ENCODE measurements around the gene PPP1R1A. TPM values are rescaled to one million over a fixed set of nuclear protein-coding genes. Genes with fewer than 3 reads are reported as not detected.

Gene PPP1R1A
- total and polyA plus RNA-seq, 2 experiments from 2014 or later = 7.6 to 26.9 TPM

GRCh38 chr12:54558759-54559158 is 29.7 kb downstream of the PPP1R1A start:
- Mint-ChIP-seq H3K4me1 (peaks cover 20% of the 10 kb centered on the region), H3K9me3 (no peaks in the 10 kb centered on the region), H3K27ac (no peak overlapping the region), H3K27me3 (ENCODE audit: insufficient read depth, low read depth, poor library complexity) (peaks cover 33% of the 10 kb centered on the region), H3K36me3 (ENCODE audit: low read depth) (no peaks in the 10 kb centered on the region; the same call in 2 of the 3 replicates), H3K4me3 (no peak overlapping the region)
- no peaks in the 10 kb centered on the region for H3K79me2 ChIP-seq (replicated peaks; ENCODE audit: insufficient read depth)
- H4K20me1 ChIP-seq (replicated peaks; ENCODE audit: insufficient read depth) = peaks cover 5% of the 10 kb centered on the region; the same call in 1 of the 2 replicates
- peaks cover 4% of the 10 kb centered on the region for H3K4me1 ChIP-seq (ENCODE audit: insufficient read depth)
- ATAC-seq = no peak
- H3K27ac ChIP-seq (ENCODE audit: low read depth) = no peak overlapping the region
- no peak overlapping the region for H3K4me2 ChIP-seq
- TF ChIP-seq ETS1 (IDR thresholded peaks at IDR 0.05) = no peak
- no peak for TF ChIP-seq CREB1 (CRISPR knock-in tag; IDR thresholded peaks at IDR 0.05; ENCODE audit: low read depth)
- TF ChIP-seq ZNF114 (CRISPR knock-in tag; IDR thresholded peaks at IDR 0.05) = no peak
- H2AFZ ChIP-seq = no peak overlapping the region
- no peaks in the 10 kb centered on the region for H3K36me3 ChIP-seq (ENCODE audit: insufficient read depth)
- no peaks in the 10 kb centered on the region for H3F3A ChIP-seq (replicated peaks; ENCODE audit: low read depth)
- DNase-seq (ENCODE audit: low spot score) = no peak
- H3K27me3 ChIP-seq (ENCODE audit: insufficient read depth) = peaks cover 89% of the 10 kb centered on the region
- H3K9me2 ChIP-seq (ENCODE audit: insufficient read depth) = no peaks in the 10 kb centered on the region
- H3K4me3 ChIP-seq = no peak overlapping the region

- Histone ChIP-seq H3K79me2 (replicated peaks; ENCODE audit: insufficient read depth) (no peaks in the 10 kb centered on the region), H3K27me3 (ENCODE audit: insufficient read depth) (peaks cover 89% of the 10 kb centered on the region), H2AFZ (no peak overlapping the region), H3K4me2 (no peak overlapping the region), H3K9me2 (ENCODE audit: insufficient read depth) (no peaks in the 10 kb centered on the region), H3K4me1 (ENCODE audit: insufficient read depth) (no peaks in the 10 kb centered on the region; the same call in none of the 2 replicates), H3K4me3 (no peak overlapping the region), H3K36me3 (ENCODE audit: insufficient read depth) (no peaks in the 10 kb centered on the region), H3K27ac (ENCODE audit: low read depth) (no peak overlapping the region), H4K20me1 (replicated peaks; ENCODE audit: insufficient read depth) (0 out of 2 replicates have a peak, but pooled peaks cover under 1% of the 10 kb centered on the region), H3F3A (replicated peaks; ENCODE audit: low read depth) (no peaks in the 10 kb centered on the region)
- Mint-ChIP-seq H3K36me3 (ENCODE audit: low read depth) (no peaks in the 10 kb centered on the region; the same call in 2 of the 3 replicates), H3K27ac (no peak overlapping the region), H3K4me1 (peaks cover 16% of the 10 kb centered on the region), H3K4me3 (no peak overlapping the region), H3K9me3 (no peaks in the 10 kb centered on the region), H3K27me3 (ENCODE audit: insufficient read depth, low read depth, poor library complexity) (peaks cover 29% of the 10 kb centered on the region)
- ATAC-seq (no peak), DNase-seq (ENCODE audit: low spot score) (no peak)
- TF ChIP-seq ZNF114 (CRISPR knock-in tag; IDR thresholded peaks at IDR 0.05) (no peak), CREB1 (CRISPR knock-in tag; IDR thresholded peaks at IDR 0.05; ENCODE audit: low read depth) (no peak), CTCF (conservative IDR thresholded peaks at IDR 0.05; ENCODE audit: low read depth in 2 of 2) (no peak), POLR2AphosphoS5 (IDR thresholded peaks at IDR 0.05; ENCODE audit: low read depth) (no peak), JUNB (IDR thresholded peaks at IDR 0.05; ENCODE audit: unreplicated experiment) (no peak), ZNF331 (CRISPR knock-in tag; IDR thresholded peaks at IDR 0.05; ENCODE audit: low read depth) (no peak), STAT1 (IDR thresholded peaks at IDR 0.05; ENCODE audit: unreplicated experiment) (no peak), EZH2 (IDR thresholded peaks at IDR 0.05; ENCODE audit: low read depth, unreplicated experiment) (no peak), REST (IDR thresholded peaks at IDR 0.05; ENCODE audit: unreplicated experiment) (no peak)
These were observed 30.1 kb downstream of the PPP1R1A start for GRCh38 chr12:54558311-54558710.
